Stimulated activated CD4-positive, alpha-beta T cell treated with anti-CD3 and anti-CD28 coated beads, TNF-alpha, amount 100 ng/mL, for 4 hours (primary cell): Measurements from ENCODE around the gene NRG4.
"Not testable (repeated sequence)": the region's sequence is repeated elsewhere in the genome, so short reads cannot be mapped to it uniquely, and the experiment has no call there.

Experiments
- DNase-seq, 3 experiments: peaks; one replicate each; pipeline ENCODE4 v3.0.0-alpha.2; 2020; ENCODE audit warnings: low read depth in 3 of 3

Gene NRG4, protein sequence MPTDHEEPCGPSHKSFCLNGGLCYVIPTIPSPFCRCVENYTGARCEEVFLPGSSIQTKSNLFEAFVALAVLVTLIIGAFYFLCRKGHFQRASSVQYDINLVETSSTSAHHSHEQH

GRCh38 chr15:76011627-76012551 is at the start of gene NRG4:
NRG4 (minus strand) TSS chr15:76012424; CDS start chr15:76011230, 1,194 bp downstream.
- no peak for DNase-seq

GRCh38 chr15:76061700-76062099 is 49.5 kb upstream of the NRG4 start:
- no peak for DNase-seq

- no peak for DNase-seq
Observed at GRCh38 chr15:76060118-76060989, 48.1 kb upstream of the NRG4 start.

GRCh38 chr15:76059320-76060117 is 47.3 kb upstream of the NRG4 start, which contains the start of gene TMEM266:
TMEM266 (plus strand) TSS chr15:76059985; CDS start chr15:76134264, 74,279 bp downstream.
- DNase-seq: no peak

GRCh38 chr15:76058714-76059319 is 46.6 kb upstream of the NRG4 start:
- no peak for DNase-seq

DNA sequence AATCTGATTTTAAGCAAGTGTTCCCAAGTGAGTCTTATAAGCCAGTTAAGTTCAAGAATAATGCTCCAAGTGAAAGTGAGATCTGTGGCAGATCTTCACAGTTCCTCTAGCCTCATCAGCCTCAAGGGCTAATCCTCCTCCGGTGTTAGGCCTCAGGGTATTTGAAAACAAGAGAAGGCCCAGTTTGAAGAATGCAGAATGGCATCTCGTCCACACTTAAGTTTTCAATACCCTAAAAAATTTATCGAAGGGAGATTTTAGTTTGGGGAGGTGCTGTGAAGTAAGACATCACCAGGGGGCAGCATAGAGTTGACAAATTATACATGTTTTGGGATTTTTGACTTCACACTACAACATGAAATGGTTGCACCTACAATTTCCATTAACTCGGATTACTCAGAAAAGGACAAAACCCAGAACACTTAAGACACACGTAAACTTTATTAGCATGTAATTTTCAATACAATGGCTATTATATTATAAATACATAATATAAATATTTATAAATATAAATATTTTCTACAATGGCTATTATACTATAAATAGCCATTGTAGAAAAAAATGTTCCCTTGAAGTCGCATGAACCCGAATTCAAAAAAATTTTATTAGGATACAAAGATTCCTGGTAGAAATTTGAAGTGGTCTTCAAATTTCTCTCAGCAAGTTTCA is 45.2 kb upstream of the NRG4 start:
- DNase-seq: peak in 1 of 3 experiments; percentile 18

DNA sequence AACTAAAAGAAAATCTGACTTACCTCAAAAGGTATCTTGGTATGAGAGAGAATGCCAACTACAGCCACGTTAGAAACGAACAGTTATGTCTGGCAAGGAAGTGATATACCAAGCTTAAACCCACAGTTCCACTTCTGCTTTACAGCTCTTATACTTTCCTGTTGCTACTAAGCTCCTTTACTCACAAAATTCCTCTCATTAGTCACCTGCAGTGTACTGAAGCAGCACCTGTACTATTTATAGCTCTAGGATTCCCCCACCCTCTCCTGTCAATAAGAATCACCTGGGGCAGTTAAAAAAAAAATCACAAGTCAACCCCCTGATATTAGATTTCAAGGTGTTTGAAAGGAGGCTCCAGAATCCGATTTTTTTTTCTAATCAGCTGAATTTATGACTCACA is 44.7 kb upstream of the NRG4 start:
- DNase-seq: no peak

DNA sequence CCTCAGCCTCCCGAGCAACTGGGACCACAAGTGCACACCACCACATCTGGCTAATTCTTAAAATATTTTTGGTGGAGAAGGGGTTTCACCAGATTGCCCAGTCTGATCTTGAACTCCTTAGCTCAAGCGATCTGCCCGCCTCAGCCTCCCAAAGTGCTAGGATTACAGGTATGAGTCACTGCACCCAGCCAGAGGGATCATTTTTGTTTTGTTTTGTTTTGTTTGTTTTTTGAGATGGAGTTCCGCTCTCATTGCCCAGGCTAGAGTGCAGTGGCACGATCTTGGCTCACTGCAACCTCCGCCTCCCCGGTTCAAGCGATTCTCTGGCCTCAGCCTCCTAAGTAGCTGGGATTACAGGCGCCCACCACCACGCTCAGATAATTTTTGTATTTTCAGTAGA is 42.0 kb upstream of the NRG4 start:
- not testable (repeated sequence) for DNase-seq

- DNase-seq: no peak
Observed at GRCh38 chr15:76038512-76038911, 26.3 kb upstream of the NRG4 start.

DNA sequence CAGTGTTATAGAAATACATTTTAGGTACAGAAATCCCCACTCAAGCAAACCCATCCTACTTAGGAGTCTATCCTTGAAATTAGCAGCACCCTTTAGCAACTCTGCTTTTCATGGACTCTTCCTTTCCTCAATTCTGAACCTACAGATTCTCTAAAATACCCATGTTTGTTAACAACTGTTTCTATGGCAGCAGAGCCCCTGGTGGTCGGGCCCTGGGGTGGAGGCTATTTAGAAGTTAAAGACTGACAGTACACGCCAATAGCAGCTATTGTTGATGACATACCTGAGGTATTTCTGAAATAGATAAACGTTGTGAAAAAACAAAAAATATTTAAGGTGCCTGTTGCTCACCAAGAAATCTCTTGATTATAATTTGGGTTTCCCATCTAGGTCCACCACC is 23.4 kb upstream of the NRG4 start:
- DNase-seq: no peak

GRCh38 chr15:76034111-76034510 is 21.9 kb upstream of the NRG4 start:
- DNase-seq: no peak

- DNase-seq: no peak
Observed at GRCh38 chr15:76033438-76033837, 21.2 kb upstream of the NRG4 start.

DNA sequence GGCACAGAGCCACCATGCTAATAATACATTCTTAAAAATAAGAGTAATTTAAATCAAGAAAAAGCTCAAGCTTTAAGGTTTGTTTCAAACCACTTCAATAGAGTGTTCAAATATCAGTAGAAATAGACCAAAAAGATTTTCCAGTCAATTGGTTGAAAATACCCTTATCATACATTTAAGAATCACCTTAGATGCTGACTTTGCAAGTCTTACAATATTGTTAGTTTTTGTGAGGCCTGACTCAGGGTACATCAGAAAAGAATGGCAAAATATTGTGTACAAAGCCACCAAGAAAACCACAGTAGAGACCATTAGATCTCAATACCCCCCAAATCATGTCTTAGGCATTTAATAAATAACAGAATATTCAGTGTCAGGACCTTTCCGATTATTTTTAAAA is 19.8 kb upstream of the NRG4 start:
- no peak for DNase-seq

DNA sequence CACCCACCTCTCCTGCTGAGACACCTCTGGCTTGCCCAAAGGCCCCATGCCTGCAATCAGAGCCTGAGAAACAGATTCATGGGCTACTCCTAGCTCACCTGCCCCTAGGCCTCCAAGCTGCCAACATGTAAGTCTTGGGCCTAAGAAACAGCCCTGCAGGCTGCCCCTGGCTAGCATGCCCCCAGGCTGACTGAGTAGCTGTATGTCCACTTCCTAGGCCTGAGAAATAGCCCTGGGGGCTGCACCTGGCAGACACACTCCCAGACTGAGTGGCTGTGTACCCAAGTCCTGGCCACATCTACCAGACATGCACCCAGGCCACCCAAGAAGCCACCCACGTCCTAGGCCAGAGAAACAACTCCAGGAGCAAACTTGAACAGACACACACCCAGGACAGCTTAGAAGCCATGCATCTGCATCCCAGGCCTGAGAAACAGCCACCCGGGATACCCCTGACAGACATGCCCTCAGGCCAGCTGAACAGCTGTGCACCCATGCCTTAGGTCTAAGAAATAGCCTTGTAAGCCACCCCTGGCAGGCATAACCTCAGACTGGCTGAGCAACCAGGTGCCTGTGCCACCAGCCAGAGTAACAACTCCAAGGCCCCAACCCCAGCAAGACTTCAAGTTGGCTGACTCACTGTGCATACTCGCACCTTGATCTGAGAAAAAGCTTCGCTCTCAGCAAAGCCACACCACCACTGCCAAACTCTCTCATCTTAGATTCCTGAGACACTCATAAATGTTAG is 12.0 kb upstream of the NRG4 start:
- no peak for DNase-seq

DNA sequence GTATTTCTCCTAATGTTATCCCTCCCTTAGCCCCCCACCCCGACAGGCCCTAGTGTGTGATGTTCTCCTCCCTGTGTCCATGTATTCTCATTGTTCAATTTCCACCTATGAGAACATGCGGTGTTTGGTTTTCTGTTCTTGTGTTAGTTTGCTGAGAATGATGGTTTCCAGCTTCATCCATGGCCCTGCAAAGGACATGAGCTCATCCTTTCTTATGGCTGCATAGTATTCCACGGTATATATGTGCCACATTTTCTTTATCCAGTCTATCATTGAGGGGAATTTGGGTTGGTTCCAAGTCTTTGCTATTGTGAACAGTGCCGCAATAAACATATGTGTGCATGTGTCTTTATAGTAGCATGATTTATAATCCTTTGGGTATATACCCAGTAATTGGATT is 1.2 kb upstream of the NRG4 start:
- DNase-seq: not testable (repeated sequence)

DNA sequence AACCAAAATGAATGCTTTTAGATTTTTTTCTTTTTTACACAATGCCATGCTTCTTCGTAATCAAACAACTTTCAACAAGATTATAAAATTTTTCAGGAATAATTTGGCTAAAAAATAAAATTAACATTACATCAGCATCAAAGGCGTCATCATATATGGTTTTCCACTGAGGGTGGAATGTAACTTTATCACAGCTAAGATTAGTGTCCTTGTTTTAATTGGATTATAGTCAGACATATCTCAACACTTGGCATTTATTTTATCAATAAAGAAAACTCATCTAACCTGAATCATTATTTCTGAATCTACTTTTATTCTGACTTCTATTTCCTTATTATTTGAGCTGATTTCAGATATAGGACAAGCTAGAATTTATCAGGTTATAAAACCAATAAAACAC is 1.6 kb downstream of the NRG4 start:
- no peak for DNase-seq

DNA sequence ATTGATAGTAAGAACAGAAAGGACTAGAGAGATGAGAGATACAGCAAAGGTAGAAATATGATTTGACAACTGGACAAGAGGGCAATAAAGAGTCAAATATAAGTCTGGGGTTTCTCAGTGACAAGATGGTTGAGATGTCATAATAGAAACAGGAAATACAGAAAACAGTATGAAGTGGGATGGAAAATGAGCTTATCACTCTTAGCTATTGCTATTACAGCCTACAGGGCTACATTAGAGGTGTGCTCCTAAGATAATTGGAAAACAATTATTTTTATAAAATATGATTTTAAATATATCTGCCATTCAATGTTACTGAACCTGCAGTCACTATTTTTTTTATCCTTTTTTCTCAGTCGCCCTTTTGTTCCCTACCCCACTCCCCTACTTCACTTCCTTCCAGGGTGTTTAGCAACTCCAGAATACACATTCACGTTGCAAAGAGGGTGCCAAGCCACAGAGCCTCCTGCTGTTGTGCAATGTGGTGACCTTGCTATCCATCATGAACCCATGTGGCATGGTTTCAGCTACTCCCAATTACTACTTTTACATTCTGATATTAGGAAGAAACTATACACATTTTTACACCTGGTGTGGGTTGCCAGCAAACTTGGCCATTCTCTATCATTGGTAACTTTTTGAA is 6.0 kb downstream of the NRG4 start:
- no peak for DNase-seq

DNA sequence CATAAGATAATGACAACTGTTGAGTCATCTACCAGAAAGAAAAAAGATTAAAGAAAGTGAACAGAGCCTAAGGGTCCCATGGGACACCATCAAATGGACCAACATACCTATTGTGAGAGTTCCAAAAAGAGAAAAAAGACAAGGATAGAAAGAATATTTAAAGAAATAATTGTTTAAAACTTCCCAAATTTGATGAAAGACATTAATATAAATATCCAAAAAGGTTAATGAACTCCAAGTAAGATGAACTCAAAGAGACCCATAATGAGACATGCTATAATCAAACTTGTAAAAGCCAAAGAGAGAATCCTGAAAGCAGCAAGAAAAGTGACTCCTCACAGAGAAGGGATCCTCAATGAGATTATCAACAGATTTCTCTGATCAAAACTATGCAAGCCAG is 8.9 kb downstream of the NRG4 start:
- no peak for DNase-seq

GRCh38 chr15:75995611-75996010 is 16.6 kb downstream of the NRG4 start:
- no peak for DNase-seq
